HG03064 (cell line): ENCODE measurements around the gene ANKRD18B.
"Not testable (repeated sequence)": the region's sequence is repeated elsewhere in the genome, so short reads cannot be mapped to it uniquely, and the experiment has no call there.

Experiments
- ATAC-seq: cut with Tn5 transposase; IDR thresholded peaks from one replicate; pipeline ENCODE4 v1.9.1; 2021; ENCODE audit warnings: low read depth; ENCODE audit not compliant: unreplicated experiment

Gene ANKRD18B

DNA sequence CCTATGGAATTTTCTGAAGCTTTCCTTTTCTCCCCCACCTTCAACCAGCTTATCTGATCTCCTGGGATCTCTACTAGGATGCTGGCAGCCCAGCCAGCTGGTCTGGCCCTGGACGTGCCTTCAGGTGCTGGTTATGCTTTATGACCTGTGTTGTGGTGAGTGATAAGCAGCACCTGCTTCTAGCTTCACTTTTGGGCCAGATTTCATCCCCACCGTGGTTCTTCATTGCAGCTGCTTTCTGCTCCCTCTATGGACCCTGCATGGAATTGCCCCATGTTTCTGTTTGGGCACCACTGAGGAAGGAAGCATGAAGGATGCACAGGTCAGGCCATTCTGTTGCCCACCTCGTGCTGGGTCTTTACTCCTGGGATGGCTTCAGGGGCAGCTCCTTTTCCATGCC lies 80.2 kb downstream of the ANKRD18B start:
- not testable (repeated sequence) for ATAC-seq

DNA sequence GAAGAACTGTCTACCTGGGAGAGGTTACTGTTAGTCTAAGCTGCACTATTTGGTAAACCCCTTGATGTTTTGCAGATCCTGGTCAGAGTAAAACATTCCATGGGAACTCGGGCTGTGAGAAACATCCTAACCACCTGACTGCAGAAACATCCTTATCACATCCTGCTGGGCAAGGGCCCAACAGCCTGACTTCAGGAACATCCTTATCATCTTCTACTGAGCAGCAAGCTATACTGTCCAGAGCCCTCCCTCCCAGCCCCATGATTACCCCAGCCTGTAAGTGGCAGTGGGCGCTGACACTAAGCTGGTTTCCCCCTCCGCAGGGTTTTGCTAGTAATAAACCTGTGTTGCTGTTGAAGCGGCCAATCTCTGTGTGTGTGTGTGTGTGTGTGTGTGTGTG lies 80.9 kb downstream of the ANKRD18B start:
- not testable (repeated sequence) for ATAC-seq

DNA sequence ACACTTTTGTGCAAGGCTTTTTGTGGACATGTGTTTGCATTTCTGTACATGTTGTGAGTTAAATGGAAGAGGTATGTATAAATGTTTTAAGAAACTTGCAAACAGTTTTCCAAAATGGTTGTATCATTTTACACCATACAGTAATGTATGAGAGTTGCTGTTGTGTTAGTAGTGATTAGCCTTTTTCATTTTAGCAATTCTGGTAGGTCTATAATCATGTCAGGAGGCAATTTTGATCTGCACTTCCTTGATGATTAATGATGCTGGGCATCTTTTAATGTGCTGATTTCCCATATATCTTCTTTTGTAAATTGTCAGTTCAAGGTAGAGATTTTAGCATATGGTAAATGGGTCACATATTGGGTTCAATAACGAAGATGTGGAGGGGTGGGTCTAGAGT lies 87.3 kb downstream of the ANKRD18B start:
- ATAC-seq, result no peak

DNA sequence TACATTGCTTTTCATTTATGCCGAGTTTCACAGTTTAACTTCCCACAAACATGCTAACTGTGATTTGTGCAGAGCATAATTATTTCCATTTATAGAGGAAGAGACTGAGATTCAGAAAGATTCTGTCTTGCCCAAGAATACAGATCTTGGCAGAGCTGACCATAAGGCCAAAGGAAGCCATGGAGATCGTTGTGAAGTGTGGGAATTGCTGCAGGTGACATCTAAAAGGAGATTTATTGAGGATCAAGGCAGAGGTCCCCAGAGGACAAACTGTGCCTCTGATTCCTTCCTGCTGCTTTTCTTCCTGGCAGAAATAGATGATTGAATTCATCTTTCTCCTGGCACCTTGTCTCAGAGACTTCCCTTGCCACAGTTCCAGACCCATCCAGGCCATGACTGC lies 88.4 kb downstream of the ANKRD18B start:
- not testable (repeated sequence) for ATAC-seq

DNA sequence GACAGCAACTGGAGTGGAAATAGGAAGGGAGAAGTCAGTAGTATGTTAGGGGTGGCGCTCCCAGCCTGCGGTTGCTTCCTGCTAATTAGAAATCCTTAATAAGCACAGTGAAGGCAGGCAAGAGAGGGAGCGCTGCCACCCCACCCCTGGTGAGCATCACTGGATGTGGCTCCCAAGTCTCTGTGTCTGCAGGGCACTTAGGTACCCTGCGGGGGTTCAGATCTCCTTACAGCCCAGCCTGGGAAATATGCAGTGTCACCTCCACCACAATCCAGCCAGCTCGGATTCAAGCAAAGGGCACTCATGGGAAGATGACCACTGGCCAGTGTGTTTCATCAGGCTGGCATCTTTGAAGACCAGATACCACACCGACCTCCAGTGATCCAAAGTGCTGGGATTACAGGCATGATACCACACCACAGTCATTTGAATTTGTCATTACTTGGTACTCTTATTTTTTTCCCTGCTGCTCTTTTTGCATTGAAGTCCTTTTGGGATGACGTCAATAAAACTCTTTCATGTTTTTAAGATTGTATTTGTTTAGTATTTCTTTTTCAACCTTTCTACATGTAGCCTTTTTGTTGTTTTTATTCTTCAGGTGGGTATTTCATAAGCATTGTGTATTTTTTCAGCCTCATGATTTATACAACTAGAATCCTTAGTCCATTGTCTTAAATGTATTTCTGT lies 90.1 kb downstream of the ANKRD18B start:
- no peak for ATAC-seq

DNA sequence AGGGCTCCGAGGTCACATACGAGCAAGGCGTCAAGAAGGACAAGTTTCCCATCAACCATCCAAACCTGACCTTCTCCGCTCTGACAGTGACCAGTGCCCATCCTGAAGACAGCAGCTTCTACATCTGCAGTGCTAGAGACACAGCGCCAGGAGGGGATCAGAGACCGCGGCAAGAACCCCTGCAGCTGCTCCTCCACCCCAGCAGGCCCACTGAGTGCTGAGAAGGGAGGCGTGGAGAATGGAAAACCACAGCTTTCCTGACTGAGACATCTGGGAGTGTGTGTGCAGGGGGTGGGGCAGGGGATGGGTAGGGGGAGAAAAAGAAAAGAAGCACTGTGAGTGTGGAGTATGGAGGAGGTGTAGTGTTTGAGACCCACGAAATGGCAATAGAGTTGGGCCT lies 94.3 kb downstream of the ANKRD18B start:
- not testable (repeated sequence) for ATAC-seq

DNA sequence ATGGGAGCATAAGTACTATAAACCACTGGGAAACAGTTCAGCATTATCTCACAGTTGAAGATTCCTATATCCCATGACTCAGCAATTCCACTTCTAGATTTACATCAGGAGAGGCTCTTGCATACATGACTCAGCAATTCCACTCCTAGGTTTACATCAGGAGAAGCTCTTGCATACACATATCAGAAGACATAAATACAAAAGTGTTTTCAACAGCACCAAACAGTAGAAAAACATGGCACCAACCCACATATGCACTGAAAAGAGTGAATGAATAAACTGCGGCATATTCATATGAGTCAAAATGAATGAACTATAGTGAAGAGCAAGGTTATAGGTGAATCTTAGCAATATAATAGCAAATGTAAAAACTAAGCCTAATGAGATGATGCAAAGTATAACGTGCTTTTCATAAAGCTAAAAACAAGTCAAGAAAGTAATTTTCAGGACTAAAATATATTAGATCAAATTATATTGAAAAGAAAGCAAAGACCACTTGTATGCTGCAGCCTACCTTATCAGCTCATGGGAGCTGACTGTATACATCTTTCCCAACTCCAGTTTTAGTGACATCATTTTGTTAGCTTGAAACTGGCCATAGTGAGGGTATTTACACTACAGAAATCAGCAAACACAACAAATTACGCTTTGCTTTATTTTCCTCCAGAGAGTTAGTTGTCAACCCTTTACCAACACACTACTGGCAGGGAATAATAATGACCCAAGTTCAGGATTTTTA lies 95.8 kb downstream of the ANKRD18B start:
- ATAC-seq, result no peak

DNA sequence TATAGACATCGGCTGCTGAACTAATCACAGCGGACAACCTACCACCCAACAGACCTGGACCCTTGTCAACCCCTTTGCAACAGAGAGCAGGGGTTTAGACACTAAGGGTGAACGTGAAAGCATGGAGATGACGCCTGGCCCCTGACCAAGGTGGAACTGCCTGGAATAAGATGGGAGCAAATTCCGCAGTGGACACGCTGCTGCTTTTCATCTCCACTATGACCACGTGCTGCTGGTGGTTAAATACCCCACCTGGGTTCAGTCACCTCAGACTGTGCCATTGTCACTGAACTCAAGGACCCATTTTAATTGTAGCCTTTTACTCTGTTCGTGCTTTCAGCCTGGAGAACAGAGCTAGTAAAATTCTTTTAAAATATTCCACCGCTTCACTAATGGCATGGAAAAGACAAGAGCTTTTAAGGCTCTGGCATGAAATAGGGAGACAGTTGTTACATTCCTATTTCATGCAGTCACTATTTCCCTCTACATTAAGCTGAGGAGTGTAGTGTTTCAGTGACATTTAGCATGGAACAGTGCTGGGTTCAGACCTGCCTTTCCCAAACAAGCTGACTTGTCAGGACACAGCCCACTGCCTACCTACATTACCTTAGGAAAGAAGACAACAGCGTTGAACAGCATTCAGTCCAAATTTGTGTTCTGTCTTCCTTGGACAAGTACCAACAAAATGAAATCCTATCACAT lies 96.8 kb downstream of the ANKRD18B start:
- no peak for ATAC-seq
